ENCODE data around the gene SLC12A7.

Gene SLC12A7

DNA sequence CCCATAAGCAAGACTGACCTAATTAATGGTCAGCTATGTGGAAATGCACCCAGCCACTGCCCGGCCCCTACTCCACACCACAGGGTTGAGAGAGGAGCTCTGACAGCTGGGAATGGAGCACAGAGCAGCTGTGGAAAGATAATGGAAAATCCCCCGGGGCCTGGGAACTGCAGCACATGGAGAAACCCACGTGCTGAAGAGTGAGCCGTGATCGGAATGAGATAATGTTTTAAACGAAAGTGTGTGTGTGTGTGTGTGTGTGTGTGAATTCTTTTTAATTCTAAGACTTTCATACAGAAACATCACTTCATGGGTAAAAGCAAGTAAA, 13.1 kb upstream of the SLC12A7 start:
- no peak for DNase-seq (ENCODE audit: low spot score)

DNA sequence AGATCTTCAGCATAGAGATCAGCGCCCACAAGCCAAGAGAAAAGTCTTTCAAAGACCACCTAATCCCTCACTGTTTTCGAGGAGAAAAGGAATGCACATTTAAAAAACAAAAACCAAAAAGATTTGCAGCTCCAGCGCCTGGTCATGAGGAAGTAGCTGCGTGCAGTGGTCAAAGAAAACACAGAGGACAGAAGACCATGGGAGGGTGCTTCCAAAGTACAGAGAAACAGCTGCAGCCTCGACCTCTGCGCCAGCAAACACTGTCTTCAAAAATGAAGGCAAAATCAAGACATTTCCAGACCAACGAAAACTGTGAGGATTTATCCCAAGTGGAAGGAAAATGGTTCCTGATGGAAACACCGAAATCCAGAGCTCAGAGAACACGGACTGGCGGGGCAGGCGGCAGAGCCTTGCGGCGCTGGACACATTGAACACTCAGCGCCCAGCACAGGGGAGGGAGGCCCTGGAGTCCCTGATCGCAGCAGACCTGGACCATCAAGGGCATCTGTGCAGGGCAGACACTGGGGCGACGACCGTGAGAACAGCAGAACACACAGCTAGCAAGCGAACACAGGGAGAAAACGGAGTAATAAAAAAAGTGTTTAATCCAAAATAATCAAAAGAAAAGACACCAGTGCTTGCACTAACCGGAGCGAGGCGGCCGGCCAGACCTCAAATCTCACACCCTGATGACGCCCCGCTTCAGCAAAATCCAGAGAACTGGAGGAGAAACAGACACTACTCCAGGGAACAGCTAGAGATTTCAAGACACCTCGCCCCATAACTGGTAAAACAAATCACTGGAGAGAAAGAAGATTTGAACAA, 12.6 kb upstream of the SLC12A7 start:
- DNase-seq (ENCODE audit: low spot score): no peak

DNA sequence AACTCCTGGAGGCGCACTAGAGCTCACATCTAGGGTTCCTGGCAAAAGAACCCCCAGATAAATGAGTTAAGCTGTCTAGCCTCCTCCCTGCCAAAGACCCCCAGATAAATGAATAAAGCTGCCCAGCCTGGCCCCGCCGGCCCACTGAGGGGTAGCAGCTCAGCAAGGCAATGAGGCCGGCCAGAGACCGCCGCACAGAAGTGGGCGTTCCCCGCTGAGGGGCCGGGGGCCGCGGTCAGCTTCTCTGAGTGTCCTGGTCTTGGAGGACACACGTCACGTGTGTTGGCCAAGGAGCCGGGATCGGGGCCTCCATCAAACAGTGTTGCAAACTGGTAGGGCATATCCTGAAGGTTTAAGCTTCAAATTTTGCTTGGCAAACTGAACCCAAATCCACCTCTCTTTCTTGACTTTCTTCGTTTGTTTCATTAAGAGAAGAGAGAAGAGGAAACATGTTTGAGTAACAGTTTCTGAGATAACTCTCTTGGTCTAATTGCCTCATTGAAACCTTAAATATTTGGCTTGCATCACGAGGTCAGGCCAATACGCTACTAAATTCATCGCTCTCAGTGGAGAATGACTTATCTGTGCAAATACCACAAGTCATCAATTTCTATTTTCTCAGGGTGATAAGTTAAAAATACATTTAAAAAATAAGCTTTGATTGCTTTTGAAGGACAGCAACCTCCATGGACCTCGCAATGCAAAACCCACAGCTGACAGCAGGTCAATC, 11.7 kb upstream of the SLC12A7 start:
- DNase-seq (ENCODE audit: low spot score): no peak

DNA sequence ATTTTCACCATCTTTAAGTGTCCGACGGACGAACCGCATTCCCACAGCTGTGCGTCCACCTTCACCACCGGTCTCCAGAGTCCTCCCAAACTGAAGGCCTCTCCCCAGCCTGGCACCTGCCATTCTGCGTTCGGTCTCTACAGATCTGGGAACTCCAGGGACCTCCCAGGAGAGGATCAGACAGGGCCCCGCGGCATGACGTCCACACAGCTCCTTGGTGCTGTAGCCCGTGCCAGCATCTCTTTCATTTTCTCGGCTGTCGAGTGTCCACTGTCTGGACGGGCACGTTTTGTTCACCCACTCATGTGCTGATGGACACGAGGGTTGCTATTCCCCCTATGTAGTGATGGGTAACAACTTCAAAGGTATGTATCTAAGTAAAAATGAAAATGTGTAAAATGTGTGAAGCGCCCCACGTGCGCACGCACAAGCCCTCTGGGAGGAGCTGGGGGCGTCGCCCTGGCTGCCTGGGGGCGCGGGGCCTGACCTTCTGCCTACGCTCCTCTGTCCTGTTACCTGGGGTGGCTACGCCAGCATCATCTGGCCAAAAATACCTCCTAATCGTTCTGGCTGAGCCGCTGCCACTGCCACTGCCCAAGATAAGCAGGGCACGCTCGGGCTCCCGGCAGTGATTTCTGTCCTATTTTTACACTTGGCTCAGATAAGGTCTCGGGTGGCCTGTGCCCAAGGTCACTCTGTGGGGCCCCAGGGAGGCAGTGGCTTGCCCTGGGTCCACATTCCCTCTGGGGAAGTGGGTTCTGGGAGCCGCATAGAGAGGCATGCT, 10.8 kb upstream of the SLC12A7 start:
- DNase-seq (ENCODE audit: low spot score): no peak

DNA sequence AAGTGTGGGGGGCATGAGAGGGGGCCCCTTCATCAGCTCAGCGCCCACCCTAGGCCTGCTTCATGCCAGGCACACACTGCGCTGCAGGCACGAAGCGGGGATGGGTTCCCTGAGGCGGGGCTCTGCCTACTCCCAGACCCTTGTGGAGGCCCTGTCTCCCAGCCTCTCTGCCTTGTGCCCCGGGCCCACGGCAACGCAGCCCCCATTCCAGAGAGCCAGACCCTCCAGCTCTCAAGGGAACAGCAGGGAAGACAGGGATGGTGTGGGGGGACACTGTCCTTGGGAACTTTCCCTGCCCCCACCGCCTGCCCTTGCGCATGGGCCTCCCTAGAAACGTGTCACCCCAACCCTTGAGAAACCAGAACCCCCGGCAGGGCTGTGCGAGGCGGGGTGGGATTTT, 10.0 kb upstream of the SLC12A7 start:
- DNase-seq (ENCODE audit: low spot score): no peak

DNA sequence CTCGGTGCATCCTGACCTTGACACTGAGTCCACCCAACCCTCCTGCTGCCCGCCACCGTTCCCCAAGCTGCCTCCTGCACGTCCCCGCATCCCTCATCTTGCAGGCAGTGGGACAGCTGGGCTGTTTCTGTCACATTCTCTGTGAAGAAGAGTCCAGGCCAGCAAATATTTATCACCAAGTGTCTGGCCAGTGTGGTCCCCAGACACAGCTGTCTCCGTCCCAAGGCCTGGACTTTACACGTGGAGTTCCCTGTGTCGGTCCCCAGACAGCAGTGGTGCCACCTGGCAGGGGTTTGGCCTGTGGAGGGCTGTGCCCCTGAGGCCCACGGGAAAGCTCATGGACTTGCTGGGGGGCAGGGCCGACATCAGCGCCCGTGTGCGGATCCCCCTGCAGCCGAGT, 9.2 kb upstream of the SLC12A7 start:
- DNase-seq (ENCODE audit: low spot score): no peak

DNA sequence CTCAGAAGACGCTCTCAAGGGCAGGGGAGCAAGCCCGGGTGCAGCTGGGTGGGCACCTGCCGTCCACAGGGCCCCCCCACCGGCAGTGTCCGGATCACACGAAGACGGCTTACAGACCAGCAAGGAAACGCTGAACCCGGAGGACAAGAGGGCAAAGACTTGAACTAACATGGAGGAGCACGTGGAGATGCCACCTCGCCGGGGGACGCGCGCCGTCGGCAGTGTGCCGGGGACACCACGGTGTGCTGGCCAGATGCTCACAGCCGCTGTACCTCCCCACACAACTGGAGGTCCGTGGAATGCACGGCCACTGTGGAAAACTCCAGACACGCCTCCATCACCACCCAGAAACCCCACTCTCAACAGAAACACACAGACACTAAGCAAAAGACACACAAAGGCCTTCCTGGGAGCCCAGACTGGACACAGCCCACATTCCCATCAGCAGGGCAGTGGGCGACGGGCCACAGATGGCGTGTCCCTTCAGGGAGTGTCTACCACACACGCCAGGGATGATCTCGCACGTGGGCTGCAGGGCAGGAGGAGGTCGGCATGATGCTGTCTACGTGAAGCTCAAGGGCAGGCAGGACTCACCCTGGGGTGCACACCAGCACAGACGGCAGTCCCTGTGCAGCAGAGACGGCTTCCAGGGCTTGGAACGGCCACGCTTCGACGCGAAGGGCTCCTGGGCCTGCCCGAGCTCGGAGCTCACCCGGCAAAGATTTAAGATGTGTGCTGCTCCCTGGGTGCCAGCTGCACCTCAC, 8.6 kb upstream of the SLC12A7 start:
- DNase-seq (ENCODE audit: low spot score): no peak

DNA sequence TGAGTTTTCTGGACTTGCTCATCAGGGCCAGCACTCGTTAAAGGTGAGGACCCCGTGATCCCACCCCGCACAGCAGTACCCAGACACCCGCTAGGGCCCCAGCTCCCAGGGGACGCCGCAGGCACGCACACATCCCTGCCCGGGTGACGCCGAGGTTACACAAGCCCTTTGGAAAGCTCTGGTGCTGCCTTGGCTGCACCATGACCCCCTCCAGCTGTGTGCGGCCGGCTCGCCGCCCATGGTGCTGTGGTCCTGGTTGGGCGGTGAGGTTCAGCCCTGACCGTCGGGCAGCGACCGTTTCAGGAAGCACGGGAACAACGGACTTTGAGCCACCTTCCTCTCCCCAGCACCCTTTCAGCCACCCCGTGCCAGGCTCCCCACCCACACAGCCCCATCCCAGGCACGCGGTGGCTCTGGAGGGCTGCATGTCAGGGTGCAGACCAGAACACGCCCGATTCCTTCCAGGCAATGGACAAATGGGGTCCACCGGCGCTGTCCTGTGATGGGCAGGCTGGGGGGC, 7.5 kb upstream of the SLC12A7 start:
- no peak for DNase-seq (ENCODE audit: low spot score)

DNA sequence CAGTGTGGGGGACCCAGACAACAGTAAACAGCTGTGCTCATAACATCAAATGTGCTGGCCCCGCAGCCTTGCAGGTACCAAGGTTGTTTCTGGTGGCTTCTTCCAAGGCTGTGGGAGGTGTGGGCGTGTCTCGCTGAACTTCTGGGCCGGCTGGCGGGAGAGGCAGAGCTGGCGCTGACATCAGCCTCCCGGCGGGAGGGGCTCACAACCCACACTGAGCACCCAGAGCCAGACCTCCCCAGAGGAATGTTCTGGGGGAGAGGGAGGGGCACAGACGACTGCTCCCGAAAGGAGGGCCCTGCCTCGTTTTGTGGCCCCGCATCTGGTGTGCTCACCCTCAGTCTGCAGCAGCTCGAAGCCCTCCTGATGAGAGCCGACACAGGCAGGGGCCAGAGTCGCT, 6.9 kb upstream of the SLC12A7 start:
- no peak for DNase-seq (ENCODE audit: low spot score)

DNA sequence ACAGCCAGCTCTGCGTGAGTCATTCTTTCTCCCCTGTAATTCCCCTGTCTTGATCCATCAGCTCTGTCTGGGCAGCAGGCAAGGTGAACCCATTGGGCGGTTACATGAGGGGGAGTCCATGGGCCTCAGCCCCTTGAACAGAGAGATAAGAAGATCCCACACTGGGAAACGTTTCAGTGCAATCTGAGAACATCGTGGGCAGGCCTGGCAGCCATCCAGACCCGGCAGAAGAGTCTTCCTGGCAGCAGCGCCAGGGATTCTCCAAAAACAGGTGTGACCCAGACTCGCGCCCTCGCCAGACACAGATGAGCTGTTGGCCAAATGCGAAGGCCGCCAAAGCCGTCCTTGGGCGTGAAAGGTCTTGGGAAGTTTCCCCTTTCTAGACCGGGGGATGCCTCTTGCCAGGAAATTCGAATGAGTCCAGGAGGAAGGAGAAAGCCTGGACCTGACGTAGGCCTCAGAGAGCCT, 6.4 kb upstream of the SLC12A7 start:
- DNase-seq (ENCODE audit: low spot score): no peak

DNA sequence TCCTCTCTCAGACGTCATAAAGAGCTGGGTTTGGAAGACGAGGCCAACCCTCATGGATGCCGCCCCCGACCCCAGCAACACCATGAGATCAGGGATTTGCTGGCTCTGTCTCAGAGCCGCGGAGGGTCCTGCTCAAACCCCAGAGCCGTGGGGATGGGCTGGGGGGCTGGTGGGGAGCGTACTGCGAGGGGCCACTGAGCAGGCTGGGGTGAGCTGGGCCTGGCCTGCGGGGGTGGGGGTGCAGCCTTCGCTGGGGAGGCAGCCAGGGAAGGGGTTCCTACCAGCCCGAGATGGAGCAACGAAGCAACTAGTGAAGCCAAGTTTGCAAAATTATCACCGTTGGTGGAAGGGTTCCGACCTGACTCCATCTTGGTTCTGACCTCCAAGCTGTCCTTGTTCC, 5.1 kb upstream of the SLC12A7 start:
- no peak for DNase-seq (ENCODE audit: low spot score)

DNA sequence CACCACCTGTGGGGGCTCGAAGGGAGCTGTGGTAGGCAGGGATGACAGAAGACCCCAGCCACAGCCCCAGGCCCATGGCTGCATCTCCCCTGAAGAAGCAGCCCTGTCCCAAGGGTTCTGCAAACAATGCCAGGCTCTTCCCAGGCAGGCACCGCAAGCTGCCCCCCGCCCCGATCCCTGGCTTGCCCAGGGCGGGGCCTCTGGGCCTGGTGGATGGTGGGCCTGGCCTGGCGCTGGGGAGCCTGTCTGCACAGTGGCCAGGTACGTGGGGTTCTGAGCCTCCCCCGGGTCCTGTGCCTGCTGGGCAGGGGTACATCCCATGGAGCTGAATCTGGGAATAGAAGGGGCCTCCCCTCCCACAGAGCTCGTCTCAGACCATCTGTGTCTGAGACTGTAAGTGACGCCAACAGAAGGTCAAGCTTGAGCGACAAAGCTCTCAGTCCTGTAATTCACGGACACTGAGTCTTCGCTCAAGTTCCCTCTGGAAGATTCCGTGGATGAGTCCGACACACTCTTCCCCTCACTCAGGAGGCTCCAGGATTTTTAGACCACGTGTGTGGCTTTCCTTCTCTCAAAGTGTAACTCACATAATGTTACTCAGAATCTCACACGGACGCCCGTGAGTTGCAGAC, 4.4 kb upstream of the SLC12A7 start:
- DNase-seq (ENCODE audit: low spot score): no peak

DNA sequence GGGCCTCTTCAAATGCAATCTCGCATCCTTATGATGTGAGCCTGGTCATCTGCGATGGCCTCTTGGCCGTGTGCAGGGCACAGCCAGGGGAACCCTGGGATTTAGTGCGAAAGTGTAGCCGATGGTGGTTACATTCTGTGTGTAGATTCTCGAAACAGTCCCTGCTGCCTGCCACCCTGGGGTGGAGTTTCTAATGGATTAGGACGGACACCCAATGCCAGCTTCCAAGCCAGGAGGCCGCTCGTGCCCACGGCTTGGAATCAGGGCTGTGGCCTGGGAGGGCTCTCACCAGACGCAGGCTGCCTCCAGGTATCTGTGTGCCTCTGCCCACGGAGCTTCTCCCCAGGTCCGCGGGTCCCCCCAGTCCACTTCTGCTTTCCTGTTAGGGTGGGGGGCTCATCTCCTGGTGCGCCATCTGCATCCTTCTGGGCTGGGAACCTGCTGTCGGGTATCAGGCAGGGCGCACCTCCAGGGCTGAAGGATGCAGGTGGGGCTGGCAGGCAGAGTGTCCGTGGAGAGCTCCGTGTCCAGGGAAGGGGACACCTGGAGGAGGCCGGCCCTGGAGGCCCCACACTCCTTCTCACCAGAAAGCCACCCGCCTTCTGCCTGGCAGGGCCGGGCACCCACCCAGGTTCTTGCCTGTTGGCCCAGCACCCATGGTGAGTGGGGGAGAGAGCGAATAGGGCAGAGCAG, 3.4 kb upstream of the SLC12A7 start:
- DNase-seq (ENCODE audit: low spot score): no peak

DNA sequence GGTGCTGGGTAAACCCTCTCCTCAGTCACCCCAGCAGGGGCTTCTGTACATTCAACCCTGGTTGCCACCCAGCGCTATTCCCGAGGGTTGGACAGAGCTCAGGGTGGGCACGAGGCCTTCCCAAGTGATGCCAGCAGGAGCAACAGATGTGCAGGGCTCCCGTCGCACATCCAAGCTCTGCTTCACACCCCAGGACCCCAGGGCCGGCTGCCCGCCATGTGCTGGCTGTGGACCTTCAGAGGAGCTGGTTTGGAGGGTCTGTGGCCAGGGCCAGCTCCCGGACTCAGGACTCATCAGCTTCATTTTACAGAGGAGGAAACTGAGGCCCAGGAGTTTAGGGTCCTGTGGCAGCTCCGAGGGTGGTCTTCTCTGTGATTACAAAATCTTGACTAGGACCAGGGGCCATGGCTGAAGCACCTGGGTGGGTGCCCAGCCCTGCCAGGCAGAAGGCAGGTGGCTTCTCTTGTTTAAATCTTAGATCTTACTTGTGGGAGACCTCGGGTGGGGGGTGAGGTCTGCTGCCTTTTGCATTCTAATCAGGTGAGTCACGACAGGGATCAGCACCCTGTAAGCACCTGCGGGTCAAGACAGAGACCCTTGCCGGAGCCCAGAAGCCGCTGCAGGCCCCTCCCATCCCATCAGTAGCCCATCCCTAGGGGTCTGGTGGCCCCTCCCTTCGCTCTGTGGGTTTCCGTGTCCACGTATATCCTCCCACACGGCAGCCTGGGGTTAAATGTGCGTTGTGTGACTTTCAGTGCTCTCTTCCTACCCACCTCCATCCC, 2.1 kb upstream of the SLC12A7 start:
- DNase-seq (ENCODE audit: low spot score): no peak

DNA sequence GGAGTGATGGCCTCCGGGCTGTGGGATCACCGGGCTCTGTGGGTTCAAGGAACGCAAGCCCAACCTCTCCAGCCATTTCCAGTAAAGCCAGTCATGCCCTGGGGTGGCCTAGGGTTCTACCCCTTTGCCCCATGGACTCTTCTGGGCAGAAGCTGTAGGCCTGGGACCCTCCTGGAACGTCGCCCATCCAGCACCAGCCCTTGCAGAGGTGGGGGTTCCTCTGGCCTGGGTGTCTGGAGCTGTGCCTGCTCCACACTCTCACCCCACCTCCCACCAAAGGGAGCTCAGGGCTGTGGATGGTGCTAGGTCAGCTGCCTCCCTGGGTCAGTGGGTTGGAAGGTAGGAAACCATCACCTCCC, 1.4 kb upstream of the SLC12A7 start:
- DNase-seq (ENCODE audit: low spot score): no peak

DNA sequence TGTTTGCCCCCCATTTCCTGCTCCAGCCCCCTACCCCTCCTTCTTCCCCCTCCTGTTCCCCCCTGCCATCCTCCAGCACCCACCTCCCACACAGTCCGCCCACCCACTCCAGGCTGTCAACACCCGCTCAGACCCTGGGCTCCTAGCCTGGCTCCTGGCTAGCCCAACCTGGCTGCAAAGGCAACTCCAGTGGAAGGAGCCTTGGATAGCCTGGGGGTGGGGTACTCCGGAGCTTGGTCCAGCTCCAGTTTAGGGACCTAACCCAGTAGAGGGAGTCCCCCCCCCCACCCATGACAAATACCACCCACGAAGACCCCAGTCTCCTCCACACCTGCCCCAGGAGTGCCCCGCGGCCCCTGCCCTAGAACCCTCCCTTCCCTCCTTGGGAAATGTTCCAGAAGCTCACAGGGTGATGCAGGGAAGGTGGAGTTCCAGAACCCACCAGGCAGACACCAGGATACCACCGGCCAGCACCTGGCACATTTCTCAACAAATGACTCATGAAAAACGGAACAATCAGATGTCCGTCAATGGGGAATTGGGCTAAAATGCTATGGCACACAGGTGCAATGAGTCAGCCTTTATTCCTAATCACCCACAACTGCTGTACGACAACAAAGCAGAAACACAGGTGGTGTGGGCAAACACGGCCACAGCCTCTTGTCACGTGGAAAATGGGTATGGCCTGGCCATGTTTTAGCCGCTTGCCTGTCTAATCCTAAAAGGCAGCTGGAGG, 901 bp upstream of the SLC12A7 start:
- no peak for DNase-seq (ENCODE audit: low spot score)

DNA sequence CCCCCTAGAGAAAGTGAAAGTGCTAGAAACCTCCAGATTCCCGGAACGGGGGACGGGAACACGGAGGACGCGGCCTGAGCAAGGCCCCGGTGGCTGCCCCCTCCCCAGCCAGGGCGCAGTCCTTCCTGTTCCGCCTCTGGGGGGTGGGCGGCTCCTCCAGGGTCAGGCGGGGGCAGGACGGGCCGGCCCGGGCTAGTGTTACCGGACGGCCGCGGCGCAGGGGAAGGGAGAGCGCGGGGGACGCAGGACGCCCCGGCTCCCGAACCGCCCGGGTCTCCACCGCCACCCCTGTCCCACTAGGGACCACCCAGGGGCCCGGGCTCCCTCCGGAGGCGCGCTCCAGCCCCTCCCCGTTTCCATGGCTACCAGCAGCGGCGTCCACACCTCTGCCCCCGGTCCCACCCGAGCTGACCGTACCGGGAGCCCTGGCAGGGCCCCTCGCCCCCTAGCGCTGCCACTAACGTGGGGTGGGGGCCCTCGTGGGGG, 579 bp downstream of the SLC12A7 start:
- DNase-seq (ENCODE audit: low spot score): no peak

DNA sequence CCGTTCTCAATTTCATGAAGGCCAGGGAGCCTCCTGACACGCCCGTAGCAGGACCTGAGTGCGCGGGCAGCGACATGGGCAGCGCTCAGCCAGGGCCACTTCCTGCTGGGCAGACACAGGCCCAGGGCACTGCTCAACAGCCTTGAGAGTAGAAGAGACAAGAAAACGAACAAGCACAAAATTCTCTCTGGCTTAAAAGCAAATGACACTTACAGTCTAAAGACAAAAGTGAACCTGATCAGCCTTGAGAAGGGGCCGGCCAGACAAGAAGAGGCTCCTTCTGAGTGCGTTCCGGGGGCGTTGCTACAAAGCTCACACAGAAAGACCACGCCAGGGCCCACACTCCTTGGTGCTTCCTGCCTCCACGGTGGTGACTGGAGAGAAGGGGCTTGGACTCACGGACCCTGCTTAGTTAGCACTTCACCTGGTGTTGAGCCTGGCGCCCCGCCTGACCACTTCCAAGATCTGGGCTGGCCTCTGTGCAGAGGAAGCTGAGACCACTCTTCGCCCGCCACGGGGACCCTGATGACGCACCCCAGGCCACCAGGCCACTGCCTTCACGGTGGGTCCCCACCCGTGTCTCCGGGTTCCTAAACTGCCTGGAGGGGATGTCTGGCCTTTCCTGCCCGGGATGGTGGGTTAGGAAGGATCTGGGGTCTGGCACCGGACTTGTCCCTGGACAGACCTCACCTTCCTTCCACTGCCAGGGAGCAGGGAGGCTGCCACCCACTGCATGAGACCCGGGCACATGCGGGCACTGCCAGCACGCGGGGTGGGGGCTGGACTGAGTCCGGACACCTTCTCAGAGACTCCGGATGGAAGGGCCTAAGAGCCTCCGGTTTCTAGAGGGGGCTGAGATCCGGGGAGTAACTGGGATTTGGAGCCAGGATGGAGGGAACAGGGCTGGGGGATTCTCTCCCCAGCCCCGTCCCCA, 1.3 kb downstream of the SLC12A7 start:
- DNase-seq (ENCODE audit: low spot score): no peak

Data from CD4-positive, alpha-beta T cell treated with Interleukin-15 for 4 hours (primary cell).